ENCODE results near the gene CHN1.

DNA sequence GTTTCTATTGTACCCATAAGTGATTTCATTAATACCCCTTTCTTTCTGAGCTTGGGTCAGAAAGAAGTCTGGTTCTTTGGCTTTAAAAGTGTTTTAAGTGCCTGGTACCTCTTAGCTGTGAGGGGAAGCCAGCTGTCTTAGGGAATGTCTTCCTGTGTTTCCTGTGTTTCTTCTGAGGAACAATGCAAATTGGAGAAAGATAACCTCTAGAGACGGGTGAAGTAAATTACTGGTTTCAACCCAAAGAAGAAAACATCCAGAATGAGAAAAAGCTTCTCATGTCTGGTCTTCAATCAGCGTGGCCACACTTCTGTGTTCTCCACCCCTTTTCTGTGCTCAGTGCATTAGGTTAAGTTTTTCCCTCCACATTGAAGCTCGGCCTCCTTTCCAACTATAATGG, 10.2 kb upstream of the CHN1 start:
- TF ChIP-seq, protein P1, sequence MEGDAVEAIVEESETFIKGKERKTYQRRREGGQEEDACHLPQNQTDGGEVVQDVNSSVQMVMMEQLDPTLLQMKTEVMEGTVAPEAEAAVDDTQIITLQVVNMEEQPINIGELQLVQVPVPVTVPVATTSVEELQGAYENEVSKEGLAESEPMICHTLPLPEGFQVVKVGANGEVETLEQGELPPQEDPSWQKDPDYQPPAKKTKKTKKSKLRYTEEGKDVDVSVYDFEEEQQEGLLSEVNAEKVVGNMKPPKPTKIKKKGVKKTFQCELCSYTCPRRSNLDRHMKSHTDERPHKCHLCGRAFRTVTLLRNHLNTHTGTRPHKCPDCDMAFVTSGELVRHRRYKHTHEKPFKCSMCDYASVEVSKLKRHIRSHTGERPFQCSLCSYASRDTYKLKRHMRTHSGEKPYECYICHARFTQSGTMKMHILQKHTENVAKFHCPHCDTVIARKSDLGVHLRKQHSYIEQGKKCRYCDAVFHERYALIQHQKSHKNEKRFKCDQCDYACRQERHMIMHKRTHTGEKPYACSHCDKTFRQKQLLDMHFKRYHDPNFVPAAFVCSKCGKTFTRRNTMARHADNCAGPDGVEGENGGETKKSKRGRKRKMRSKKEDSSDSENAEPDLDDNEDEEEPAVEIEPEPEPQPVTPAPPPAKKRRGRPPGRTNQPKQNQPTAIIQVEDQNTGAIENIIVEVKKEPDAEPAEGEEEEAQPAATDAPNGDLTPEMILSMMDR (IDR thresholded peaks at IDR 0.05), result no peak
- TF ChIP-seq EZH2 (IDR thresholded peaks at IDR 0.05), result no peak
- TF ChIP-seq EZH2phosphoT487 (IDR thresholded peaks at IDR 0.05), result no peak

Data from neural progenitor cell (in vitro differentiated cells).